Heart left ventricle (tissue), 13 donors: ENCODE data around the gene ATXN7.

Source experiments
- CTCF ChIP-seq, 12 donors: fragments of 200-600 bp; sonication (generic) in 4 of 12; IDR thresholded peaks; one replicate each; pipeline versions ENCODE4 v1.5.0 to v1.8.0; 2018 to 2022; ENCODE audit warnings: antibody characterized with exemption in 12 of 12, mild to moderate bottlenecking in 5 of 12
- POLR2A ChIP-seq, 2 donors: fragments of 450-650 bp; IDR thresholded peaks; one replicate each; pipeline ENCODE4 v1.6.1; 2017; ENCODE audit warnings: antibody characterized with exemption in 2 of 2, mild to moderate bottlenecking in 2 of 2, moderate library complexity in 2 of 2
- donor health status: ischemic (EF 13 %, LVEDD 7.1; RV severe dilation, severe dysfunction).
- donor health status: DM: no; HTN: yes; CAD: no.
- donor health status: DM: no; HTN: no; CAD: no.
- donor health status: ischemic (EF 25% LVEDD 6.9; RV normal size, moderate dysfunction).
- donor health status: ischemic (EF 25% LVEDD 5.7; RV mildly dilated, moderate dysfunction).
- donor health status: ischemic (EF 35%, LVEDD 5.7; RV mildly dilated, moderate dysfunction).
- donor health status: nonischemic (EF 11% LVEDD 7.7; RV severe dilation, severe dysfunction).
- donor health status: DM: yes; HTN: yes; CAD: no.
- donor health status: PGD.
- donor health status: ischemic (EF 29% LVEDD 5.4; RV normal size, mild dysfunction).
- donor health status: nonischemic (EF 23%, LVEDD 6.1; RV moderate dilation, normal function).

GRCh38 chr3:63970631-63971475 is 107.2 kb downstream of the ATXN7 start:
- TF ChIP-seq CTCF (IDR thresholded peaks at IDR 0.05) (no peak), POLR2A (IDR thresholded peaks at IDR 0.05) (no peak)
